ENCODE data around the gene POLRMT. TPM values are rescaled to one million over a fixed set of nuclear protein-coding genes. Genes with fewer than 3 reads are reported as not detected.
"Not testable (repeated sequence)": the region's sequence is repeated elsewhere in the genome, so short reads cannot be mapped to it uniquely, and the experiment has no call there.

POLRMT gene
- total RNA-seq, 1 donor from 2014 or later = 56.0 TPM

GRCh38 chr19:628168-628567 is 5.2 kb downstream of the POLRMT start:
- no peak for DNase-seq (ENCODE audit: low spot score)

- DNase-seq (ENCODE audit: low spot score) = not testable (repeated sequence)
Measured at GRCh38 chr19:626566-626965, 6.8 kb downstream of the POLRMT start.

- no peak for DNase-seq (ENCODE audit: low spot score)
Measured at GRCh38 chr19:625257-625656, 8.1 kb downstream of the POLRMT start.

- DNase-seq (ENCODE audit: low spot score) = no peak
Measured at GRCh38 chr19:624433-625109, 8.8 kb downstream of the POLRMT start.

- DNase-seq (ENCODE audit: low spot score) = no peak
Measured at GRCh38 chr19:623974-624373, 9.4 kb downstream of the POLRMT start.

GRCh38 chr19:623175-623916 is 10.0 kb downstream of the POLRMT start:
- DNase-seq (ENCODE audit: low spot score) = no peak

GRCh38 chr19:622666-623065 is 10.7 kb downstream of the POLRMT start:
- DNase-seq (ENCODE audit: low spot score) = no peak

GRCh38 chr19:621819-622218 is 11.5 kb downstream of the POLRMT start:
- no peak for DNase-seq (ENCODE audit: low spot score)

- not testable (repeated sequence) for DNase-seq (ENCODE audit: low spot score)
Measured at GRCh38 chr19:621191-621590, 12.1 kb downstream of the POLRMT start.

- no peak for DNase-seq (ENCODE audit: low spot score)
Measured at GRCh38 chr19:620166-620862, 13.0 kb downstream of the POLRMT start.

- no peak for DNase-seq (ENCODE audit: low spot score)
Measured at GRCh38 chr19:619286-620002, 13.9 kb downstream of the POLRMT start.

GRCh38 chr19:618674-619285 is 14.6 kb downstream of the POLRMT start:
- no peak for DNase-seq (ENCODE audit: low spot score)

- DNase-seq (ENCODE audit: low spot score) = no peak
Measured at GRCh38 chr19:618247-618619, 15.1 kb downstream of the POLRMT start.

GRCh38 chr19:617551-618246 is 15.6 kb downstream of the POLRMT start:
- DNase-seq (ENCODE audit: low spot score) = no peak

- no peak for DNase-seq (ENCODE audit: low spot score)
Measured at GRCh38 chr19:616747-617526, 16.4 kb downstream of the POLRMT start.

- no peak for DNase-seq (ENCODE audit: low spot score)
Measured at GRCh38 chr19:616062-616700, 17.2 kb downstream of the POLRMT start.

GRCh38 chr19:615619-616018 is 17.7 kb downstream of the POLRMT start:
- DNase-seq (ENCODE audit: low spot score) = no peak

- DNase-seq (ENCODE audit: low spot score) = no peak
Measured at GRCh38 chr19:613732-614567, 19.4 kb downstream of the POLRMT start.

GRCh38 chr19:612941-613340 is 20.4 kb downstream of the POLRMT start:
- no peak for DNase-seq (ENCODE audit: low spot score)

All from mucosa of gallbladder (tissue), 1 donor.